DMS114 treated with DMSO at 0.1 percent for 48 hours (cell line): ENCODE measurements around the gene ACSM2B.
"Not testable (repeated sequence)": the region's sequence is repeated elsewhere in the genome, so short reads cannot be mapped to it uniquely, and the experiment has no call there.

Source experiments
- DNase-seq: peaks from one replicate; lab custom pipeline; 2025; ENCODE audit not compliant: unreplicated experiment; lab: John Stamatoyannopoulos, UW

ACSM2B gene, protein sequence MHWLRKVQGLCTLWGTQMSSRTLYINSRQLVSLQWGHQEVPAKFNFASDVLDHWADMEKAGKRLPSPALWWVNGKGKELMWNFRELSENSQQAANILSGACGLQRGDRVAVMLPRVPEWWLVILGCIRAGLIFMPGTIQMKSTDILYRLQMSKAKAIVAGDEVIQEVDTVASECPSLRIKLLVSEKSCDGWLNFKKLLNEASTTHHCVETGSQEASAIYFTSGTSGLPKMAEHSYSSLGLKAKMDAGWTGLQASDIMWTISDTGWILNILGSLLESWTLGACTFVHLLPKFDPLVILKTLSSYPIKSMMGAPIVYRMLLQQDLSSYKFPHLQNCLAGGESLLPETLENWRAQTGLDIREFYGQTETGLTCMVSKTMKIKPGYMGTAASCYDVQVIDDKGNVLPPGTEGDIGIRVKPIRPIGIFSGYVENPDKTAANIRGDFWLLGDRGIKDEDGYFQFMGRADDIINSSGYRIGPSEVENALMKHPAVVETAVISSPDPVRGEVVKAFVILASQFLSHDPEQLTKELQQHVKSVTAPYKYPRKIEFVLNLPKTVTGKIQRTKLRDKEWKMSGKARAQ

DNA sequence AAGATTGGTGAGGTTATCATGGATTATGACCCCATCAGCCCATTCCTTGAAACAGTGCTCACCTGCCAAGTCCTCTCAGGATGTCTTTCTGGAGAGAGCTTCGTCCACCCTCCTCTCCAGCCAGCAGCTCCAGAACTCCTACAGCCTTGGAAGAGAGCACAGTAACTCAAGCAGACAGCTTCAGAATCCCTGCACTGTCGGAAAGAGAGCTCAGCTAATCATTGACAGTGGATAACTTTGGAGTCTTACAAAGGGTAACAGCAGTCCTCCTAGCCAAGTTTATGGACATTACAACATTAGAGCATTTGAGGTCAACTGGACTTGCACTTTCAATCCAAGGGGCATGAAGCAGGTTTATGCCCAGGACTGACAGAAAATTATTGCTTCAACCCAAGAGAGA, at the start of gene ACSM2B:
Gene ACSM2B (minus strand): TSS at position 223 of the 400 bp plus-strand sequence. CDS start 11,522 bp downstream, outside the sequence.
- DNase-seq = not testable (repeated sequence)

DNA sequence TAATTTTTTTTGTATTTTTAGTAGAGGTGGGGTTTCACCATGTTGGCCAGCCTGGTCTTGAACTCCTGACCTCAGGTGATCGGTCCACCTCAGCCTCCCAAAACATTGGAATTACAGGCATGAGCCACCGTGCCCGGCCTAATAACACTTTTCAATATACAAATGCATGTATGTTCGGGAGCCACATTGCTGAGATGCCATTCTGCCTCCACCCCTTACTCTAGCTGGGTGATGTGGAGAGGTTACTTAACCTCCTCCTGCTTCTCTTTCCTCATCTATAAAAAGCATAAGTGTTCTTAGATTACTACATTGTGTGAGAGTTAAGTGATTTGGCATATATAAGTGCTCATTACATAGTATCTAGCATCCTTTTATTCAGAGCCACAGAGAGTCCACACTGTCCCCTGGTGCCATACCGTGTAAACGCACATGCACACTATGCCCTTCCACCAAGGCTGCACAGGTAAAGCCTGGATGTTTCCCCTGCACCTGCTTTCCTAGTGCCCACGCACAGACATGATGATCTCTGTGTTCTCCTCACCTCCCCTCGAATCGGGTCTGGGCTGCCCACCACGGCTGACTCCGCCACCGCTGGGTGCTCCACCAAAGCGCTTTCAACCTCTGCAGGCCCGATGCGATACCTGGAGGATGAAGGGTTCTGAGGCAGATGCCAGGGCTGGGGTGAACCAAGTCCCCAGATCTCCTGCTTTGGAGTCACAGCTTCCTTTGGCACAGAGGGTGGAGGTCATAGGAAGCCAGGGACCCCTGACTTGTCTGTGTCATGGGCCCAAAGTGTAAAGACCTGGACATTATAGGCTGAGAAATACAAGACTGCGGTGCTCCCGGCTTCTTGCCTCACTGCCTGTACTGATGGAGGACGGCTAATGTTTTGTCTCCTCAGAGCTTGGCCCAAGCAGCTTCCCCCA, 49.0 kb upstream of the ACSM2B start:
- DNase-seq = no peak

GRCh38 chr16:20624205-20624604, 48.0 kb upstream of the ACSM2B start:
- no peak for DNase-seq

DNA sequence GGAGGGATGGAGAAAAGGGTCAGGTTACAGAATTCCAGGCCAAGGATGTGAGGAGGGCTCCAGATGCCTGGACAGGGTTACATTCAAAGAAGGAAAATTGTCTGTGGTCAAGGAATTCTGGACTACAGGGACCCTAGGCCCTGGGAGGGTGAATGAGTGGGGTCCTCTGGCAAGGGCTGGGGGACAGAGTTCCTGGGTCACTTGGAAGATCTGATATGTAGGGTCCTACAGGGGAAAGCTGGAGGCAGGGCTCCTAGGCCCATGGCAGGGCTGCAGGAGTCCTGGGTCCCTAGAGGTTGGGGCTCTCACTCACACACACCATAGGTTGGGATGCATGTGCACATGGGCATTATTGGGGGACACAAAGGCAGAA, 46.3 kb upstream of the ACSM2B start:
- DNase-seq = no peak

DNA sequence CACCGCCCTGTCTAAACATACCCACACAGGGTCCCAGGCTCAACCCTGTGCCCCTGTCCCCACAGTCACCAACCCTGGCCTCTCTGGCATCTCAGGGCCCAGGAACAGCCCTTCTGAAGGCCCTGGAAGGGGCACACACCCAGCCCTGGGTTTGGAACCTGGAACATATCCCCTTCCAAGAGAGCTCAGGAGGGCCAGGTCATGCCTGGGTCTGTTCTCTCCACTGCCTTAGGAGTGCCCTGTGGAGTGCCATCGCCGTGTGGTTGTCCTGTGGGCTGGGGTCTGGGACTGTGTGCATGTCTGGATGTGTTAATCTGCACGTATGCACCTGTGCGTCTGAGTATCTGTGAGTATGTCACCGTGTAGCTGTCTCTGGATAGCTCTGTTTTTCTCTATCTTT, 45.2 kb upstream of the ACSM2B start:
- DNase-seq = no peak

GRCh38 chr16:20620770-20621169, 44.6 kb upstream of the ACSM2B start:
- no peak for DNase-seq

DNA sequence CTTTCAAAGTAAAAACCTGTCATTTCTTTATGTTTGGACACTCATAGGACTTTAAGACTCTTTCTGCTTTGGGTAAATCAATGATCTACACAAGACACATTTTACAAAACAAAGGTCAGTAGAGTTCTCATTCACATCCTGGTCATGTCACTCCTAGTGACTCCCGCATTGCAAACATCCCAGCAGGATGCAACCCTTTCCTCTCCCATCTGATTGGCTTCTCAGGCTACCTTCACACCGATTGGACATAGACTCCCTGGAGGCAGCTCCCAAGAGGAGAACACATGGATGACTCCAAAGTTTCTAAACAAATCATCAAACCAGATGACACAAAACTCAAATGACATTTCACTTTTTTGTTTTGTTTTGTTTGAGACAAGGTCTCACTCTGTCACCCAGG, 43.8 kb upstream of the ACSM2B start:
- no peak for DNase-seq

- no peak for DNase-seq
Measured at GRCh38 chr16:20617271-20617670, 41.1 kb upstream of the ACSM2B start.

DNA sequence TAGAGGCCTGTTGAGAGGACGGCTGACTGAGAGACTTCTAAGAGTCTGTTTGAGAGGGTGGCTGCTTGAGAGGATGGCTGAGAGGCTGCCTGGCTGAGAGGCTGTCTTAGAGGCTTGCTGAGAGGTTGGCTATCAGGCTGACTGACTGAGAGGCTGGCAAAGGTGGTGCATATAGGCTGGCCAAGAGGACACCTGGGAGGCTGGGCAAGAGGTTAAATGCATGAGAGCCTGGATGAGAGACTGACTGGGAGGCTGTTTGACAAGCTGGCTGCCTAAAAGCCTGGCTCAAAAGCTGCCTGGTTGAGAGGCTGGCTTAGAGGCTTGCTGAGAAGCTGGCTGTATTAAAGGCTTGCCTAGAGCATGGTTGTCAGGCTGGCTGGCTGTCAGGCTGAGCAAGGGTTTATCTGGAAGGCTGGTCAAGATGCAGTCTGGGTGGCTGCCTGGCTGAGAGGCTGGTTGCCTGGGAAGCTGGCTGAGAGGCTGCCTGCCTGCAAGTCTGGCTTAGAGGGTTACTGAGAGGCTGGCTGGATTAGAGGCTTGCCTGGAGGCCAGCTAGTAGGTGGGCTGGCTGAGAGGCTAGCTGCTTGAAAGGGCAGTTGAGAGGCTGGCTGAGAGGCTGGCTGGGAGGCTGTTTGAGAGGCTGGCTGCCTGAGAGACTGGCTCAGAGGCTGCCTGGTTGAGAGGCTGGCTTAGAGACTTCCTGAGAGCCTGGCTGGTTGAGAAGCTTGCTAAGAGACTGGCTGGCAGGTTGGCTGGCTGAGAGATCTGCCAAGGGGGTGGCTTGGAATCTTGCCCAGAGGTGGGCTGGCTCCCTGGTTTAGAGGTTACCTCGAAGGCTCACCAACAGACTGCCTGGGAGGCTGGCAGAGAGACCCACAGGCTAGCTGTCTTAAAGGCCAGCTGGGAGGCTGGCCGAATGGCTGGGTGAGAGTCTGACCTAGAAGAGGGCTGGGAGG, 38.3 kb upstream of the ACSM2B start:
- no peak for DNase-seq

DNA sequence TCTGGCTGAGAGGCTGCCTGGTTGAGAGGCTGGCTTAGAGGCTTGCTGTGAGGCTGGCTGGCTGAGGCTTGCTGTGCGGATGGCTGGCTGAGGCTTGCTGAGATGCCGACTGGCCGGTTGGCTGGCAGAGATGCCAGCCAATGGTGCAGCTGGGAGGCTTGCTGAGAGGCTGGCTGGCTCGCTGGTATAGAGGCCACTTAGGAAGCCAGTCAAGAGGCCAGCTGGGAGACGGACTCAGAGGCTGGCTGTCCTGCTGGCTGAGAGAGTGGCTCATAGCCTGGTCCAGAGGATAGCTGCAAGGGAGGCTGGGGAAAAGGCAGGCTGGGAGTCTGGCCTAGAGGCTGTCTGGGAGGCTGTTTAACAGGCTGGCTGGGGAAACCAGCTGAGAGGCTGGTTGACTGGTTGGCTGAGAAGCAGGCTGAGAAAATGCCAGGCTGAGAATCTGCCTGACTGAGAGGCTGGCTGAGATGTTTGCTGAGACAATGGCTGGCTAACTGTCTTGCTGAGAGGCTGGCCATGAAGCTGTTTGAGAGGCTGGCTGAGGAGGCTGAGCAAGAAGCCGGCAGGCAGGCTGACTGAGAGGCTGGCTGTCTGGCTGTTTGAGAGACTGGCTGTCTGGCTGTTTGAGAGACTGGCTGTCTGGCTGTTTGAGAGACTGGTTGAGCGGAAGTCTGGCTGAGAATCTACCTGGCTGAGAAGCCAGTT, 37.5 kb upstream of the ACSM2B start:
- no peak for DNase-seq

DNA sequence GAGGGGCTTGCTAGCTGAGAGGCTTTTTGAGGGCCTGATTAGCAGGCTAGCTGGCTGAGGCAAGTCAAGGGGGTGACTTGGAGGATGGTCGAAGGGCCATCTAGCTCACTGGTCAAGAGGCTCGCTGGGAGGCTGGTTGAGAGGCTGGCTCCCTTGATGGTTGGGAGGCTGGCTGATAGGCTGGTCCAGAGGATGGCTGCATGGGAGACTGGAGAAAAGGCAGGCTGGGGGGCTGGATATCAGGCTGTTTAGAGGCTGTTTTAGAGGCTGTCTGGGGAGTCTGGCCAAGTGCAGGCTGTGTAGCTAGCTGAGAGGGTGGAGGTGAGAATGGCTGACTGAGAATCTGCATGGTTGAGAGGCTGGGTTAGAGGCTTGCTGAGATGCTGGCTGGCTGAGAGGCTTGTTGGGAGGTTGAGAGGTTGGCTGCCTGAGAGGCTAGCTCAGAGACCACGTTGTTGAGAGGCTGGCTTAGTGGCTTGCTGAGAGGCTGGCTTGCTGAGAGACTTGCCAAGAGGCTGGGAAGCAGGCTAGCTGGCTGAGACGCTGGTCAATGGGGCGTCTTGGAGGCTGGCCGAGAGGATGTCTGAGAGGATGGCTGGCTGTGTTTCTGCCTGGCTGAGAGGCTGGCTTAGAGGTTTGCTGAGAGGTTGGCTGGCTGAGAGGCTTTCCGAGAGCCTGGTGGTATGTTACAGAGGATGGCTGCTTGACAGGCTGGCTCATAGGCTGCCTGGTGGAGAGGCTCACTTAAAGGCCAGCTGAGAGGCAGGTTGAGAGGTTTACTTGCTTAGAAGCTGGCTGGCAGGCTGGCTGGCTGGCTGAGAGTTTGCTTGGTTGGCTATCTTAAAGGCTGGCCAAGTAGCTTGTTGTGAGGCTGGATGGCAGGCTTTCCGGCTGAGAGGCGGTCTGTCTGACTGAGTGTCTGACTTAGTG, 36.6 kb upstream of the ACSM2B start:
- DNase-seq = no peak

- no peak for DNase-seq
Measured at GRCh38 chr16:20611975-20612481, 35.9 kb upstream of the ACSM2B start.

DNA sequence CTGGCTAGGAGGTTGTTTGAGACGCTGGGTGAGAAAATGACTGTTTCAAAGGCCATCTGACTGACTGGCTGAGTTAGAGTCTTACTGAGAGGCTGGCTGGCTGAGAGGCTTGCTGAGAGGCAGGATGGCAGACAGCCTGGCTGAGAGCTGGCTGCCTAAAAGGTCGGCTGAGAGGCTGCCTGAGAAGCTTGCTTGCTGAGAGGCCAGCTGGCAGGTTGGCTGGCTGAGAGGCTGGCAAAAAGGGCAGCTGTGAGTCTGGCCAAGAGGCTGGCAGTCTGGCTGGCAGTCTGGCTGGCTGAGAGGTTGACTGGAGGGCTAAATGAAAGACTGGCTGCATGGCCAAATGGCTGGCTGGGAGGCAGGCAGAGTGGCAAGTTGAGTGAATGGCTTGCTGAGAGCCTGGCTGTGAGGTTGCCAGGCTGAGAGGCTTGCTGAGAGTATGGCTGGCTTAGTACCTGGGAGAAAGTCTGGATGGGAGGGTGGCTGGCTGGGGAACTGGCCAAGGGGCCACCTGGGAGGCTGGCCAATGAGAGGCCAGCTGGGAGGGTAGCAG, 35.3 kb upstream of the ACSM2B start:
- DNase-seq = no peak

GRCh38 chr16:20610892-20611349, 34.8 kb upstream of the ACSM2B start:
- no peak for DNase-seq

- DNase-seq = no peak
Measured at GRCh38 chr16:20610211-20610891, 34.2 kb upstream of the ACSM2B start.

DNA sequence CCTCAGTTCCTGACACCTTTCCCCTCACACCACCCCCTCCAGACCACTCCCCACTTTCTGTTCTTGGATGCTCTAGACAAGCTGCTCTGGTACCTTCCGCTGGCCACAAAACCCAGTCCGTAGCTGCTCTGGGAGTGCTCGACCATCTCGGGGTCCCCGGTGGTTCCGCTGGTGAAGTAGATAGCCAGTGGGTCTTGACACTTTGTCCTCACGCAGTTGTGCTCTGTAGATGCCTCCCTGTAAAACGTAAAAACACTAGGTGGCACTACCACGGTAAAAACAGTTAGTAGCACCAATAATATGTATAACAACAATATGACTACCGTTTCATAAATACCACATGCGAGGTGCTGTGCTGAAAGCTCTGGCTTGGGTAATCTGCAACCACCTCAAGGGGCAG, 26.0 kb upstream of the ACSM2B start:
- DNase-seq = peak; percentile 12

- DNase-seq = not testable (repeated sequence)
Measured at GRCh38 chr16:20599475-20599874, 23.3 kb upstream of the ACSM2B start.
